HG03571 (cell line): ENCODE measurements around the gene CHRNB2.

Source experiments
- ATAC-seq: cut with Tn5 transposase; IDR thresholded peaks from one replicate; pipeline ENCODE4 v1.9.1; 2021; ENCODE audit not compliant: unreplicated experiment

CHRNB2 gene

DNA sequence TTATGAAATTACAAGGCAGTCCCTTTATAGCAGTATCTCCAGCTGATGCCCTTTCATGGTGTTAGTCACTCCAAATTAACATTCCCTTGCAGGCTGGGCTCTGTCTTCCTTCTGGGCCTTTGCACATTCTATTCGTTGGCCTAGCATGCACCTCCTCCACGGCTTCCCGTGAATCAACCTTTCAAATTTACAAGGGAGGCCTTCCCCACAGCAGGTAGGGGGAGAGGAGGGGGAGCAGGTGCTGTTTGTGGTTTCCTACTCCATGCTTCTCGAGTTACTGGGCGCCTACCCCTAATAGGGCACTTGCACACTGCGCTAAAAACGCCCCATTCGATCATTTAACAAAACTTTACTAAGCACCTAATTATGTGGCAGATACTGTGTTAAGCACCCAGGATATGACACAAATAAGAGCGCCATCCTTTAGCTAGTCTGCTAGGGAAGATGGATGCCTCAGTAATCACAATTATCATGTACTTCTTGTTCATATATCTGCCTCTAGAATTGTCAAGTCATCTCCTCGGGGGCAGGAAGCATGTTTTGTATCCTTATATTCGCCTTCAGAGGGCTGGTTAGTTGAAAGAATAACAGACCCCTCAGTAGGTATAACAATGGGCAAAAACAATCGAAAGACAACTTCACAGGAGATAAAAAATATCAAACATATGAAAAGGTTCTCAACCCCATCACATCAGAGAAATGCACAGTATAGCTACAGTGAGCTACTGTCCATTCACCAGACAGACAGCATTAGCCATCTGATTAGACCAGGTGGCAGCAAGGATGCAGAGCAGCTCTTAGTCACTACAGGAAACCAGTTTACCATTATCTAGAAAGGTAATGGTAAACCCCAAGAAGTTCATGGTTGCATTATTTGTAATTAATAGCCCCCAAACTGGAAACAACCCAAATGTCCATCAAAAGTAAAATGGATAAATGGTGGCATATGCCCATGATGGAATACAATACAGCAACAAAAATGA, 42.1 kb downstream of the CHRNB2 start:
- ATAC-seq = no peak

DNA sequence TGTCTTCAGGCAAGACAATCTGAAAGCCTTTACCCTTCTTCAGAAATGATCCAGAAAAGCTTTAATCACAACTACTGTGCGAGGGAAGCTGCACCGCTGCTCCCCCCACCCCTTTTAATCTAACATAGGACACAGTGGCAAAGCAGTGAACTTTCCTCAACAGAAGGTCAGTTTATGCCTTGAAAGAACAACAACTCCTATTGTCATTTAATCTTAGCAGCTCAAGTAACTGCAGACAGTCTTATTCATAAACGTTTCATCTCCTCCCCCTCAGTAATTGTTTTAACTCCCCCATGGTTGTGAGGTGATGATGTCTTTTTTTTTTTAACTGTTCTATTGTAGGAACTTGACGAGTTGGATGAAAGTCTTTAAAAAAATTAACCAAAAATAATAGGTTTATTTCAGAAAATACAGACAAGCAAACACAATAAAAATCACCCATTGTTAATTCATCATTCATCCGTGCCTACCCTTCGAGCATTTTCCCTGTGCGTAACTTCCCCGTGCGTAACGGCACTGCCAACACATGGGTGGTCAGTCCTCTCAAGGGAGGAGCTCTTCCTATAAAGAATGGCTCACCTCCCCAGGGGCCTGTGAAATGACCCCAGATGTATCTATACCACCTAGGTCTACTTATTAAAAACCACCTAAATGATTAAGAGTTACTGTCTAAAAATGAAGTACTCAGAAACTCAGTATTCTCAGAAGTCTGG, 43.7 kb downstream of the CHRNB2 start:
- ATAC-seq = no peak

DNA sequence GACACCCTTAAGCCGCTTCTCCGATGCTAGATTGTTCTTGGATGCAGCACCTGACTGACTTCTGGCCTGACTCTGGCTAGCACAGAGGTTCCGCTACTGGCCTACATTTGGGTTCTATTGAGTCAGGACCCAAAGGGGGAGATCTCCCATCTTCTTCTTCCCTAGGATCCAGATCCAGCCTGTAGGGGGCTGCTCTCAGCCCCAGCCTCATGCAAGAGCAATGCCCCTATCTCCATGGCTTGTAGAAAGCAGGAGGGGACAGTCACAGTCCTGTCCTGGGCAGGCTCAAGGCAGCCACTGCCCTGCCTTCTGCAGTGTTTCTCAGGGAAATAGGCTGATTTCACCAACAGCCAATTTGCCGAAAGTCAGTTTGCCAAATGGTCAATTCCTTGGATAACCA, 46.7 kb downstream of the CHRNB2 start:
- ATAC-seq = no peak

DNA sequence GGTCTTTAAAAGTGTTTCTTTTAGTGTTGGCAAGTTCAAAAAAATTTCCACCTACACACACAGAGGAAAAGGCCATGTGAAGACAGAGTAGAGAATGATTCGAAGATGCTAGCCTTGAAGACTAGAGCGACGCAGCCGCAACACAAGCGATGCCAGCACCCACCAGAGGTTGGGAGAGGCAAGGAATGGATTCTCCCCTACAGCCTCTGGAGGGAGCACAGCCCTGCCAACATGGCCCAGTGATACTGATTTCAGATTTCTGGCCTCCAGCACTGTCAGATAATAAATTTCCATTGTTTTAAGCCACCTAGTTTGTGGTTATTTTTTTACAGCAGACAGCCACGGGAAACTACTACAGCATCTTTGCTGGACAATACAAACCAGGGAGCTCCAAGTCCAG, 47.3 kb downstream of the CHRNB2 start:
- ATAC-seq = no peak

DNA sequence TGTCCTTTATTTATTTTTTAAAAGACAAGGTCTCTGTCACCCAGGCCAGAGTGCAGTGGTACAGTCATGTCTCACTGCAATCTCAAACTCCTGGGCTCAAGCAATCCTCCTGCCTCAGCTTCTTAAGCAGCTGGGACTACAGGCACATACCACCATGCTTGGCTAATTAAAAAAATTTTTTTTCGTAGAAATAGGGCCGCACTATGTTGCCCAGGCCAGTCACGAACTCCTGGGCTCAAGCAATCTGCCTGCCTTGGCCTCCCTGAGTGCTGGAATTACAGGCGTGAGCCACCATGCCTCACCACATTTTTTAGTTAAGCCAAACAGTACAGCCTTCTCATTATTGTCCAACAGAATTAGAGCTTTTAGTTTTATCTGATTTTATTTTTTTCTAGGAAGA, 47.8 kb downstream of the CHRNB2 start:
- no peak for ATAC-seq

DNA sequence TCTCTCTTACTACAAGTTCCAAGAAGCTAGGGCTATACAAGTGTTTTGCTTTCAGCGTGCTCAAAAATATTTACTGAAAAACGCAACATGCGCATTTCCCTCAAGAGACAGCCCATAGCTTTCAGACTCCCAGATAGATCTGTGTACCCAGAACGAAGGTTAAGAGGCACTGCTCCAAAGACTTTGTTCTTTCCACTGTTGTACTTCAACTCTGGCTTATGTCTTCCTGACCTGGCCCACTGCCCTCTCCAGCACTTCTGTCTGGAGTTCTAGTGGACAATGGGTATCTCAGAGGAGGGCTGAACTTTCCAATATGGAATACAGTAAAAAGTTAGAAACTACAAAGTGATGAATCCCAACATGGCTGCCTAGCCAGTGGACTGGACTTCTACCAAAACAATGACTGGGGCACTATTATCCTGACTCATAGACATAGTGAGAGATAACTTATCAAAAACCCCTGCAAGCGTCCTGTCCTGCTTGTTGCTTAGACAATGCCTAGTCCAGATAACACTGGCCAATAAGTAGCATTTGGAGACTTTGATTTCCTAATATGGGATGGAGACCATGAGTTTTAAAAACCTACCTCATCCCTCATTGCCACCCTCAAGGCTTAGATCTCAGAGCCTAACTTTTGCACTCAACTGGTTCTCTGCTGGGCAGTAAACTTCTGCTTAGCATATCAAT, 49.2 kb downstream of the CHRNB2 start:
- ATAC-seq = no peak

DNA sequence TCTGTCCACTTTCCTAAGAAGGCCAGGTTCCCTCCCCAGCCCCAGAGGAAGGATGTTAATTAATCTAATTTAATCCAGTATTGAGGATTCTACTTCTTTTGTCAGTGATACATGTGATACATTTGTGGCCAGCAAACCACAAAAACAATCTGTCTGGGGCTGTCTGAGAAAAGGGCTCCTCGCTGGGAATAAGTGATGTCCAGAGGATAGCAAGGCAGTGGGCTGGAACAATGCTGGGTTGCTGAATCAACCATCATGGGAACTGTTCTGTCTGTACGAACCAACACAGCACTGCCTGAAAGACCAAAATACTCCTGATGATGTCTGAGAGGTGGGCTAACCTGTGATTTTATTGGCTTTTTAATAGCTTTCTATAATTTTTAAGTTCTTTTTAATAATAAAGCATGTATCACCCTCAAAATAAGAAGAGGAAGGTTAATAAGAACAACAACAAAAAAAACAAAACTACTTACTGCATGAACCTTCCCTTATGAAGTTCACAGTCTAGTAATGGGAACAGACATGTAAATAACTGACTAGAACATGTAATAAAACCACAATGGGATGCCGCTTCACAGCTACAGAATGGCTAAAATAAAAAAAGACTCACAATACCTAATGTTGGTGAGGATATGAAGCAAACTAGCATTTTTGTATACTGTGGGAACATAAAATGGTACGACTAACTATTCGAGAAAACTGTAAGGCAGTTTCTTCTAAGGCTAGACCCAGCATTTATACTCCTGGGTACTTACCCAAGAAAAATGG, 51.8 kb downstream of the CHRNB2 start:
- no peak for ATAC-seq

DNA sequence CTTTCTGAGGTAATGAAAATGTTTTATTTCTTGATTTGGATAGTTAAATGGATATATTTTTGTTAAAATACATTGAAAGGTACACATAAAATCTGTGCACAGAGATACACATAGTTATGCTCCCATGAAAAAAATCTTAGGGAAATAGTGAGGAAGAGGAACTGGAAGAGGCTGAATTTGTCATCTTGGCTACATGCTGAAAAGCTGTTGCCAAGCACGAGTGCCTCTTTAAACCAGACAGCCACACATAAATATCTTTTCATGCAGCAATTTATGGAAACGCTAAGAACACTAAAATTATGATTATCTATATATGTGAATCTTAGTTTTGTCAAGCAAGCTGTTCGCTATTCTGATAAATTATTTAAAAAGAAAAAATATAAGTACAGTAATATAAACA, 53.2 kb downstream of the CHRNB2 start:
- no peak for ATAC-seq

DNA sequence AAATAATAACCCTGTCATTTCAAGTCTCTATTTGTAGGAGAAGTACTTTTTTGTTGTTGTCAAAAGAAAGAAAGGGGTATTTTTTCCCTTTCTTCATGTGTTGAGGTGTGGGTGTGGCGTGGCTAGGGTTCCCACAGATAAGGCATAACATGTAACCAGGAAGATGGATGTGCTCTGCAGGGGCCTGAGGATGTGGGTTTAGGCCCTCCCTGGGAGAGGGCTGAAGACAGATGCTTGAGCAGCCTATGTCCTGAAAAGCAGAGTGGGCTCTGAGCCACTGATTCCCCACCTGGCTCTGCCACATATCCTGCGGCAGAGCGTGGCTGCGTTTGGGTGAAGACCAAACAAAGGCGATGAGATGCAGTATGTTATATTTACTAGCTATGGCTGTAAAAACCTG, 54.3 kb downstream of the CHRNB2 start:
- ATAC-seq = no peak

DNA sequence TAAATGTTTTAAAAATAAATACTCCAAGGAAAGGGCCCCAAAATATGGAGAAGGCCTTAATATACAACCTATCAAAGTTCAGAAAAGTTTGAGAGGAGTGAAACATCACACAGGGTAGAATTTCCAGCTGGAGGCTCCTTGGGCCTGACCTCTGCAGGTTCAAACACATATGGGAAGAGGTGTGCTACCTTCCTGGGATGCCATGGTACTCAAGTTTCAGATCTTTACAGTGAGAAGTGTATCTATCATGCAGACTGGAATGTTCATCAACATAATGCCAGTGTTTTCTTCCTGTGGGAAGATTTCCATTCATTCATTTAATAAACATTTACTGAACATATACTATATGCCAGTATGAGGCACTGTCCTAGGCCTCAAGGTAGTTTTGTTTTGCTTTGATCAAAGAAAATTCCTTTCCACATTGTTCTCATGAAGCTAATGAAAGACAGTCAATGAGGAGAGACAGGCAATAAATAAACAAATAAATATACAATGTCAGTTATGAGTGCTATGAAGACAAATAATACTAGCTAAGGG, 55.0 kb downstream of the CHRNB2 start:
- no peak for ATAC-seq

DNA sequence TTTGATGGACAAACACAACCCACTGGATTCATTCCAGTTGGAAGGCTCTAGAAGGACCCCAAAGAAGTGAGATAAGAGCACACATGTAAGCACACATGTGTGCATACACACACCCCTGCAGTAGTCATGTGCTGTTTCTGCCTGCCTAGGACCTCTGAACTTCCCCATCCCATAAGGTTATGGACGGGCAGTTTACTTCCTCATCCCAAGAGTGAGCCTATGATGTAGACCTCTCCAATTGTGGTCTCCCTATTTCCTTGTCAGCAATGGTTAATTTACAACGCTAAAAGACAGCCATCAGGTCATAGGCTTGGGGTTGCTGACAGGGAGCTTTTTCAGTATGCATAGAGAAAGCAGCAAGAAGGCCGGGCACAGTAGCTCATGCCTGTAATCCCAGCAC, 55.8 kb downstream of the CHRNB2 start:
- ATAC-seq = no peak

DNA sequence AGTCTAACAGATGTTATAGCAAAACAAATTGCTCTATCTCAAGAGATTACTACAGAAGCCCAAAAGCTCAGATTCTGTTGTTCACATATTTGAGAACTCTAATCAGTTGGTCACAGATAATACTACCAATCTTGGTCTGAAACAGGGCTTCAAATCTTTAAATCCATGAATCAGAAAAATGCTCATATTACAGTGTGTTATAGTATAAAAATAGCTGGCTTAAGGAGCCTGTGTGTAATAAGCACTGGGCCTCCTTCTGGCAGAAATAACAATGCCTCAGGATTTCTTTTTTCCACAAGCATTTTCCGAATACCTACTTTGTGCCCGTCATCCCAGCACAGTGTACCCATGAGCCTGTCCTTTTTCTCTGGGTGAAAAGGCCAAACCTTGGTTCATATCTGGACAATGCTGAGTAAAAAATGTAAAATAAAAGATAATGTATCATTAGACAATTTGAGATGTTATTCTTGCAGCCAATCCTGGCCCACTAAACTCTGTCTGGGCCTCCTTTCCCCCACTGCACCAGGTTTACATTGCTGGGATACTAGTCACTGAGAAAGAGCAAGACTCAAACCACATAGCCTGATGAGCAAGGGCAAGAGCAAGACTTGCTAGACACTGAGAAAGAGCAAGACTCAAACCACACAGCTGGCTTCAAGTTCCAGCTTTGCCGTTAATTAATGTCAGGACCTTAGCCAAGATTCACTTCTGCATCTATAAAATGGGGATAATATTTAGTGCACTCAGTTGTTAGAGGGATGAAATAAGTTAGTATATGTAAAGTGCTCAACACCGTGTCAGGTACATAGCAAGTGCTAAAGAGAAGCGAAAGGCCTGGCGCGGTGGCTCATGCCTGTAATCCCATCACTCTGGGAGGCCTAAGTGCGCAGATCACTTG, 57.4 kb downstream of the CHRNB2 start:
- ATAC-seq = no peak

DNA sequence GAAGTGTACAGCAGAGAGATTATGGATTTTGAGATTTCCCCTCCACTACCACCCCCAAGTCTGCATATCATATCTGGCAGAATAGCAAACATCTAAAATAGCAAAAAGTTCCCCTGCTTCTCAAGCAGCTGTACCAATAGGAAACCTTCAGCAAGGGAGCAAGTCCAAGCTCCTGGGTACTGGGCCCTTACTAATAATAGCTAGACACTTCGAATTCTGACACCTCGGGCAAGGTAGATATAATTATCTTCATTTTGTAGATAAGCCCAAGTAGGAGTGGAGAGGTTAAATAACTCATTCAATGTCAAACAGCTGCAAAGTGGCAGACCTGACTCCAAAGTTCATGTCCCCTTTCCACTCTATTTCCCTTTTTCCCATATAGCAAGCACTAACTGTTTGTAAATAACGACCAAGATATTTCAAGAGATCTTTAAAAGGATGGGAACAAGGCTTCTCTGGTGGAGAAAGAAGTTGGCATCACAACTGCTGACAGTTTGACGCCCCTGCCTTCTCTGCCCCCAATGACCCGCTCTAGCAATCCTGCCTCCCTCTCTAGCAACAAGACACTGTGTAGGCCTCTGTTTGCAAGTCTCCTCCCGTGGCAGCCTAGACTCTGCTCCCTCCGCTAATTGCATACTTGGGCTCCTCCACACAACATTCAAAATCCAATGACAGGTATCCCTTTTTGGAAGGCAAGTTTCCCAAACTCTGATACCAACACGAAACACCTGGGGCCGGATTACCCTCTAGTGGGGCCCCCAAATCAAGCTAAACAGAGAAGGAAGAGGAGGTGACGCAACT, 59.1 kb downstream of the CHRNB2 start:
- ATAC-seq = no peak

DNA sequence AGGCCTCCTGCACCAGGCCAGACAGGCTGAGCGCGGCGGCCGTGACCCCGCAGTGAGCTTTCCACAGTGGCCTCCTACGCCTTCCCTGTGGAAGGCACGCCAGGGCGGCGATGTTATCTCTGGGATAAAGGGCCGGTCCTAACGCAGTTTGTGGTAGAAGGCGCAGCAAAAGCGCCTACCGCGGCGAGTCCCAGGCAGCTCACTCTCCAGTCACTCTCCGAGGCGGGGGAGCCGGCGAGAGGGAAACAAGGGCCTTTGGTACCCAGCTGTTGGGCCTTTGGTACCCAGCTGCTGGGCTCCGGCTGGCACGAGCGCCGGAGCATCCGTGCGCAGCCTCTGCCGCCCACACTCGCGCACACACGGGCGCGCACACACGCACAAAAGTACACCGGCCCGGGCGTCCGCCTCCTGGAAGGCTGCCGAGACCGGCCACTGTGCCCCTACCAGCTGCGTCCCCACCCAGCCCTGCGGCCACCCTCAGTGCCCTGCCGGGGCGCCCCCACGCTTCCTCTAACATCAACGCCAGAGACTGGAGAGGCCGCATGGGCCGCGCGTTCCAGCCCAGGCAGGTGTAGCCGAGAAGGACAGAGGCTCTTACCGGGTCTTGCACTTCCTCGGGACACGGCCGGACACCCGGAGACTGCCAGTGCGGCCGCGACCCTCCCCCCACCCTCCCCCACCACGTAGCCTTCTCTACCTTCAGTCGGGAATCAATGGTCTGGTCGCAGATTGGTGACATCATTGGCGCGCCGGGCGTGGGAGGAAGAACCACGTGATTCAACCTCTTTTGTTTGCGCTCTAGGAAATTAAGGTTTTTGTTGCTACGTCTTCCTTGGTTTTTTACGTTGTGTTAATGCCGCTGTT, 59.9 kb downstream of the CHRNB2 start:
- ATAC-seq = no peak

DNA sequence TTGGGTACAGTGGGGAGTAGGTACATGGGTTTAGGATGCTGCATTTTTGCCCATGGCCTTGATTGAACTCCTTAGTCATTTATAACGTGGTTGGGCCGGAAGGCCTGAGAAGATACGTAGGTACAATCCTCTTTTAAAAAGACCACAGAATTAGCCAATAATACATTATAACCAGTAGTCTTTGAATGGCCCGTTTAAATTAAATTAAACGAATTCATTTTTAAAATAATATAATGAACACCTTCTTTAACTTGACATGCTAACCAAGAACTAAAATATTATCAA, 60.5 kb downstream of the CHRNB2 start:
- no peak for ATAC-seq

DNA sequence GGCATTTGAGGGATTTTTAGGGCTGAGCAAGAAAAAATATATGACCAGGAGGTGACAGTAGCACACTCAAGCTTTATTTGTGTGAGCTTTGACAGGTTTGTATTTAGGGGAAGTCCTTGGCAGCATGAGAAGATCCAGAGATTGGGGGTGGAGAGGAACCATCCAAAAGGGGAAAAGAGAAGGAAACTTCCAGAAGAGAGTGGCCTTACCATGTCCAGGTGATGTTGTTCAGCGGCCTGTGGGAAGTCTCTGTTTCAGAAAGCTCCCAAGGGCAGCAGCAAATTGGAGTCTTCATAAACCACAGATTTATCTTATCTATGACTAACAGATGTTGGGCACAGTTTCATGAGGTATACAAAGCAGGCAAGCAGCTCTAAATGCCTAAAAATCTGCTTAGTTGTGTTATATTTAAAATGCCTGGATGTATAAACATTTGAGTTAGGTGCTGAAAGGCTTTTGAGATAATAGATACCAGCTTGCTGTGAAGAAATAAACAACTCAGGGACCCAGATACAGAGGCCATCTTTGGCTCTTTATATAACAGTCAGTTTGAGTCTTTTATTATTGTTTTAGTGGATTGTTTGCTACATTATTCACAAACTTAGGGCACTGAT, 61.6 kb downstream of the CHRNB2 start:
- ATAC-seq = no peak
